Nephron progenitor cell (in vitro differentiated cells): ENCODE data around the gene COA1.

ENCODE experiments used
- DNase-seq: peaks from one replicate; pipeline ENCODE4 v3.0.0; 2021
- H3K27ac Mint-ChIP-seq: 2 replicates; pipeline ENCODE4 v1.8.0; 2021; ENCODE audit warnings: mild to moderate bottlenecking, moderate library complexity, mixed read lengths
- H3K27me3 Mint-ChIP-seq: 2 replicates; pipeline ENCODE4 v1.8.0; 2021; ENCODE audit warnings: mild to moderate bottlenecking, low read depth, mixed read lengths; ENCODE audit not compliant: poor library complexity
- H3K36me3 Mint-ChIP-seq: 2 replicates; pipeline ENCODE4 v1.8.0; 2021; ENCODE audit warnings: low read depth, mixed read lengths
- H3K4me1 Mint-ChIP-seq: 2 replicates; pipeline ENCODE4 v1.8.0; 2021; ENCODE audit warnings: mixed read lengths
- H3K4me3 Mint-ChIP-seq: 2 replicates; pipeline ENCODE4 v1.8.0; 2021; ENCODE audit warnings: mild to moderate bottlenecking, moderate library complexity, mixed read lengths
- H3K9me3 Mint-ChIP-seq: 2 replicates; pipeline ENCODE4 v1.8.0; 2021; ENCODE audit warnings: mild to moderate bottlenecking, moderate library complexity, mixed read lengths
- CTCF ChIP-seq: fragments of 200-600 bp; sonication (generic); IDR thresholded peaks from 2 replicates; pipeline ENCODE4 v1.5.0; 2021; ENCODE audit warnings: antibody characterized with exemption

The COA1 gene

GRCh38 chr7:43764807-43765491 lies 35.6 kb upstream of the COA1 start:
- Mint-ChIP-seq H3K27ac (no peak overlapping the region), H3K4me1 (peaks cover 38% of the 10 kb centered on the region), H3K9me3 (no peaks in the 10 kb centered on the region), H3K27me3 (peaks cover 7% of the 10 kb centered on the region), H3K36me3 (no peaks in the 10 kb centered on the region), H3K4me3 (no peak overlapping the region)
- TF ChIP-seq CTCF, result no peak
- DNase-seq, result no peak

DNA sequence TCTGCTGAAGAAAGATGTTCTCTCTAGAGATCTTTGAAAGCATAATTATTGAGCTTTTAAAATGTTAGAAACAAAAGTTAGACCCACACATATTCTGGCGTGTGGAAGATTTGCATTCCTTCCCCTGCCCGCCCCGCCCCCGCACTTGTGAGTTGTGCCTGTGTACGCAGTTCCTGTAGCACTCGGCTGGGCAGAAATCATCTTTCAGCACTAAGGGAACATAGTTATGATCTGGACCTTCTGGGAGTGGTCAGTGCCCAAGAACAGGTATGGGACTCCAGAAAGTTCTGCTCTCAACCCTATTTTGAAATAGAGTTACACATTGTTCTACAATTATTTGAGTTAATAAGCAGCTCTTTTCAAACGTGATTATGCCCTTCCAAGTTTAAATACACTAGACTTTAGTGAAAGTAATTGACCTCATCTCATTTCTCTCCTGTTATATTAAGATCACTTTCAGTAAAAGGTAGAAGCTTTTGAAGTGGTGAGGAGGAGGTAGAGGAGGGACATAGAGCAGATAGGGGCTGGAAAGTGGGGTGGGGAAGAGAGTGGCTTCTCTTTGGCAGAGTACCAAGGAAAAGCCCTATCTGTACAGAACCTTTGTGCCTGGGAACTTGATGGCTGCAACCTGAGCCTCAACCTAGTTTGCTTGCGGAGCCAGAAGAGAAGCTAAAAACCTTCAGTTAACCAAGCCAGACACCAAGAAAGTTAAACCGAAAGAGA lies 34.9 kb upstream of the COA1 start:
- Mint-ChIP-seq H3K27me3 (peaks cover 15% of the 10 kb centered on the region), H3K4me3 (no peak overlapping the region), H3K4me1 (peaks cover 45% of the 10 kb centered on the region), H3K9me3 (no peaks in the 10 kb centered on the region), H3K27ac (no peak overlapping the region), H3K36me3 (no peaks in the 10 kb centered on the region)
- no peak for TF ChIP-seq CTCF
- peak; percentile 25 for DNase-seq

DNA sequence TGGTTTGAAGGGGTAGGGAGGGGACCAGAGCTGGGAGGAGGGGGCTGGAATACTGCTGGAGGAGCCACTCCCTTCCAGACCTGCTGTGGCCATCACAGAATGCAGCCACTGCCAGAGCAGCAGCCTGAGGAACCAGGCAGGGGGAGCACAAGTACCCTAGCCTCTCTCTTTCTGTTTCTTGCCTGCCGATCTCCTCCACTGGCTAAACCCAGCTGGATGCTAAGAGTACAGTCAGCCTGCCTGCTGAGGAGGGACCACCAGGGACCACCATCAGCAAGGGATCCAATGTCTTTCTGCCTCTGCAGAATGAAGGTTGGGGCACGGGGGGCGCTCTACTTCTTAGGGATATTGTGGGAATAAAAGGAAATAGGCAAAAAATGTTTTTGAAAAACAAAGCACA lies 33.9 kb upstream of the COA1 start:
- Mint-ChIP-seq H3K4me3 (no peak overlapping the region), H3K4me1 (peaks cover 45% of the 10 kb centered on the region), H3K27me3 (peaks cover 18% of the 10 kb centered on the region), H3K27ac (no peak overlapping the region), H3K9me3 (no peaks in the 10 kb centered on the region), H3K36me3 (no peaks in the 10 kb centered on the region)
- DNase-seq, result no peak
- TF ChIP-seq CTCF, result no peak

GRCh38 chr7:43761938-43762692 lies 32.8 kb upstream of the COA1 start:
- TF ChIP-seq CTCF, result no peak
- H3K9me3 Mint-ChIP-seq, result no peaks in the 10 kb centered on the region
- DNase-seq, result no peak
- no peaks in the 10 kb centered on the region for H3K36me3 Mint-ChIP-seq
- H3K4me1 Mint-ChIP-seq, result peaks cover 54% of the 10 kb centered on the region
- peaks cover 28% of the 10 kb centered on the region for H3K27me3 Mint-ChIP-seq
- no peak overlapping the region for H3K4me3 Mint-ChIP-seq
- H3K27ac Mint-ChIP-seq, result no peak overlapping the region

- Mint-ChIP-seq H3K27ac (no peak overlapping the region), H3K9me3 (no peaks in the 10 kb centered on the region)
These were observed 32.1 kb upstream of the COA1 start for GRCh38 chr7:43761382-43761781.

More at GRCh38 chr7:43761382-43761781, 32.1 kb upstream of the COA1 start:
- no peaks in the 10 kb centered on the region for H3K36me3 Mint-ChIP-seq
- H3K27me3 Mint-ChIP-seq, result peaks cover 34% of the 10 kb centered on the region
- no peak overlapping the region for H3K4me3 Mint-ChIP-seq
- peaks cover 56% of the 10 kb centered on the region for H3K4me1 Mint-ChIP-seq
- no peak for DNase-seq
- TF ChIP-seq CTCF, result no peak
